ENCODE data around the gene CCDC142.

The CCDC142 gene

DNA sequence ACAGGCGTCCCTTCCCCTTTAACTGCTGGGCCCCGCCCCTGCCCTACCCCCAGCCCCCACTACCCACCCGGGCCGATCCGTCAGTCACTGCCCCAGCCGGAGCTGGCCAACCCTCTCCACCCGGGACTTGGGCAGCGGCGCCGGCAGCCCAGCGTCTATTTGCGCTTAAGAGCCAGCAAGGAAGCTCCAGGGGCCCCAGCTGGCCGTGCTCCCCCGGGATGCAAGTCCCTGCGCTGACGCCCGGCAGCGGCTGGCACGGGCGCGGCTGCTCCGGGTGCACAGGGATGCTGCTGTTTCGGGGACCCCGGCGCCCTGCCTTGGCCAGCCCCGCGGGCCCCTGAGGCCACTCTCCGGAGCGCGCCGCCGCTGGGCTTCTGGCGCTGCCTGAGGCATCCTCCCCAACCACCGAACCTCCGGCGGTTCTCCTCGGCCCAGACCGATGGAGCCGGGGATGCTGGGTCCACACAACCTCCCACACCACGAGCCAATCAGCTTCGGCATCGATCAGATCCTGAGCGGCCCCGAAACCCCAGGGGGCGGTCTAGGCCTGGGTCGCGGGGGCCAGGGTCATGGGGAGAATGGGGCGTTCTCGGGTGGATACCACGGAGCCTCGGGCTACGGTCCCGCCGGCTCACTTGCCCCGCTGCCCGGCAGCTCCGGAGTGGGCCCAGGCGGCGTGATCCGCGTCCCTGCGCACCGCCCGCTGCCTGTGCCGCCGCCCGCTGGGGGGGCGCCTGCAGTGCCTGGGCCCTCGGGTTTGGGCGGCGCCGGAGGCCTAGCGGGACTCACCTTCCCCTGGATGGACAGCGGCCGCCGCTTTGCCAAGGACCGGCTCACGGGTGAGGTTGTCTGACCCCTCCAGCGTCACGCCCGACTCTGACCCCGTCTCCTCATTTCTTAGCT, 31.8 kb upstream of the CCDC142 start, which contains the start of gene TLX2:
Gene TLX2 (plus strand): TSS at position 83 of the 903 bp plus-strand sequence. CDS start 357 bp downstream, at position 440.
- in situ Hi-C loops (cut with MboI; ENCODE audit: low sequenced_read_pairs): no loop called here

DNA sequence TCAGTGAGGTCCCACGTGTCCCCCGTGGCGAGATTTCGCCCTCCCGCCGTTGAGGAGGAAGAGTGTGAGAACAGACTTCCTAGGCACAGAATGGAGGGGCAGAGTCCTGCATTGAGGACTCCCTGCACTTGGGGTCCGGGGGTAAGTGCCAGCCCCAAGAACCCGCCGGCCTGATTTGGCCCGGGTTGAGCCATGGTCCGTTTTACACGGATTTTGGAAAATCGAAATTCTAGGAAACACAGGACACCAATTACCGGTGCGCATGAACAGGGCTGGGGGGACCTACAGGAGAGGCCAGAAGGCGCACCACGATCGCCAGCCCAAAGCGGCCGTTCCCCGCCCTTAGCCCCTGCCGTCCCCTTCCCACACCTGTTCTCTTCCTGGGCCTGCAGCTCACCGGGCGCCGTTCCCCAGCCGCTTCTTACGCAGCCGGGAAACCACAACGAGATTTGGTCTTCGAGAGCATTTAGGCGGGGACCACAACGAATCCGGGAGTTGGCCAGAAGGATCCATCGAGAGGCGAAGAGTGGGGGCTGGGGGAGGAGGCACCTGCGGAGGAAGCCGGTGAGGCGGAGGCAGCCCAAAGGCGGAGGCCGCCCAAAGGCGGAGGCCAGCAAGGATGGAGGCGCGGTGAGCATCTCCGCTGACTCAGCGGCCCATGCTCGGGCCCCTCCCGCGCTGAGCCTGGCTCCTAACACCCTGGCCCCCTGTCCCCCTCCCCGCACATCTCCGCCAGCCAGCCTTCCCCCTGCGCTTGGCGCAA, 31.0 kb upstream of the CCDC142 start:
- in situ Hi-C loops (cut with MboI; ENCODE audit: low sequenced_read_pairs): no loop called here

DNA sequence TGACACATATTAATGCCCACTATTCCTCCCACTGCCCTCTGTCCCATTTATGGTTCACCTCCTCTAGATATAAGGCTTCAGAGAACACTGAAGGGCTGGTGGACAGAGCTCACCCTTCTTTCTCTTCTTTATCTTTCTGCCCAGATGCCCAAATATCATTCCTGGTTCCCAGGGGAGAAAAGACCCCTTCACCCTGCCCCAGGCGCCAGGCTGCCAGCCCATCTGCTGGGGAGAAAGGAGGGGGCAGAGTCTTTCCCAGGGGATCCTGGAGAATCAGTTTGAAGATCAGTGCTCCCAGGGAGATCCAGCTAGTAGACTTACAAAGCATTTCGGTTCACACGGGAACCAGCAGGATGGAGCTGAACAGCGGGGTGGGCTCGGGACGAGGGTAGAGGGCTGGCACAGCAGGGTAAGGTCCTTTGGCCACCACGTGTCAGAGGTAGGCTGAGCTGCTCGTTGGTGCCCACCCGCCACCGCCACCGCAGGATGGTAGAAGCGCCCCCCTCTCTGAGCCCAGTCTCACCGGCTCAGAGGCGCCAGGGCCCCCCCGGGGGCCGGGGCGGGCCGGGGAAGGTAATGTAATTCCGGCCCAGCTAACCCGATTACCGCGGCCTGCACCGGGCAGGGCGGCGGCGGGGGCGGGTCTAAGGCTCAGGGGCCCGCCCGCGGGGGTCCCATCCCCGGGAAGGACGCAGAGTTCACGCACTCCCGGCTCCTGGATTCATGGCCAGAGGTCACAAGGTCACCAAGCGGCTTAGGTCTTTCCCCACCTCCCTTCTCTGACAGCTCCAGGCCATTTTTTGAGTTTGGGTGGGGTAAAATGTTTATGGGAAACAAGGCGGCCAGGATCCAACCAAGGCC, 30.2 kb upstream of the CCDC142 start:
- in situ Hi-C loops (cut with MboI; ENCODE audit: low sequenced_read_pairs): no loop called here

DNA sequence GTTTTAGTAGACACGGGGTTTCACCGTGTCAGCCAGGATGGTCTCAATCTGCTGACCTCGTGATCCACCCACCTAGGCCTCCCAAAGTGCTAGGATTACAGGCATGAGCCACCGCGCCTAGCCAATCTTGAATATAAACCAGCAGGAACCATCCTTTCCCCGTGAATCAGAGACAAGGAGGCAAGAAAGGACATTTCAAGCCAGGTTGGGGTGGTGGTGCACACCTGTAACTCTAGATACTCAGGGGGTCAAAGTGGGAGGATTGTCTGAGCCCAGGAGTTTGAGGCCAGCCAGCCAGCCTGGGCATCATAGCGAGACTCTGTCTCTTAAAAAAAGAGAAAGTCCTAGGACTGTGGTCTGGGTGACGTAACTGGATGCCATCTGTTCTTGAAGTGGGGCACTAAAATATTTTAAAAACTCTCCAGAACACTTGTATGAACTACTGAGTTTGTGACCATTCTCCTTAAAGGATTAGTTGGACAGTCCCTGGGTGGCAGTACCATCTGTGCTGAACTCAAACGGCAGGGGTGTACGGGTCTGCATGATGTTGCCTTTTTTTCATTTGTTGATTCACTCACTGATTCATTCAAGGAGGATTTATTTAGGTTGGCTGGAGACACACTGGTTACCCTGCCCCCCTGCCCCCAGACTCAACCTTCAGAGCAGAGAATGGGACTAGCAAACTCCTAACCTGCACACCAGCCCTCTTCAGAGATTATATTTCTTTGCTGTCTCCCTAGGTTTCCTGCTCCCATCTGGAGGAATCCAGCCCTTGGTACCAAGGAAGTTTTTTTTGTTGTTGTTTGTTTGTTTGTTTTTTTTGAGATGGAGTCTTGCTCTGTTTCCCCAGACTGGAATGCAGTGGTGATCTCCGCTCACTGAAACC, 28.5 kb upstream of the CCDC142 start:
- in situ Hi-C loops (cut with MboI; ENCODE audit: low sequenced_read_pairs): no loop called here

DNA sequence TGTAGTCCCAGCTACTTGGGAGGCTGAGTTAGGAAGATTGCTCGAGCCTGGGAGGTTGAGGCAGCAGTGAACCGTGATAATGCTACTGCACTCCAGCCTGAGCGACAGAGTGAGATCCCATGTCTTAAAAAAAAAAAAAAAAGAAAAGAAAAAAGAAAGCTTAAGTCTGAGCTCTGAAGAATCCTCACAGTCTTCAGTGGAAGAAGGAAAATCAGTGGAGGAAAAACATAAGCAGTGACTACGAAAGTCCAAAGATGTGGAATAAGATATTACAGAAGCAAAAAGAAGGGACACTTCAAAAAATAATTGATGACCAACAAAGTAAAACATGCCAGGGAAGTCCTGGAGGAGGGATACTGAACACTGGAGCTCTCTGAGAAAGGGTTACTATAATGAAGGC, 27.5 kb upstream of the CCDC142 start:
- in situ Hi-C loops (cut with MboI; ENCODE audit: low sequenced_read_pairs): no loop called here

DNA sequence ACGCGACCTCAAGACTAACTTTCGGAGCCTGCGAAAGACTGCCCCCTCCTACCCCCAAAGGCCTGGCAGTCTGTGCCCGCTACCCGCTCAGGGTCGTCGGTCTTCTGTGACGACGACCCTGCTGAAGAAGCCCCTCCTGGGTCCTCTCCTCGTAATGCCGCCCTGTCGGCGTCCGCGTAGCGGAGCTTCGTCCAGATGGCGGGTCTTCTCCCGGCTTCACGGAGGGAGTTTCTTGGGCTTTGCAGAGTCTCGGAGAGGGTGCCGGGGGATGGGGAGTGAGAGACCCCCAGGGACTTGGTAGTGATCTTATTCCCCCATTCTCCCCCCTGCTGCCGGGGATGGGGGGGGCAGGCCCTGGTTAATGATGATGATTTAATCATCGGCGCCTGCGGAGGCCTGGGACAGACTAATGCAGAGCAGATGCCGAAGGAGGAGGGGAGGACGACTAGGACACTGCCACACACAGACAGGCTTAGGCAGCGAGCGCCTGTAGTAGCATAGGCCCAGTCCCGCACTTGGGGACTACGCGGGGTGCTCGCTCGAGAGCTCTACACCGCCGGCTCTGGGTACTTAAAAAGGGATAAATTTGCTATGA, 25.2 kb upstream of the CCDC142 start:
- in situ Hi-C loops (cut with MboI; ENCODE audit: low sequenced_read_pairs): no loop called here

DNA sequence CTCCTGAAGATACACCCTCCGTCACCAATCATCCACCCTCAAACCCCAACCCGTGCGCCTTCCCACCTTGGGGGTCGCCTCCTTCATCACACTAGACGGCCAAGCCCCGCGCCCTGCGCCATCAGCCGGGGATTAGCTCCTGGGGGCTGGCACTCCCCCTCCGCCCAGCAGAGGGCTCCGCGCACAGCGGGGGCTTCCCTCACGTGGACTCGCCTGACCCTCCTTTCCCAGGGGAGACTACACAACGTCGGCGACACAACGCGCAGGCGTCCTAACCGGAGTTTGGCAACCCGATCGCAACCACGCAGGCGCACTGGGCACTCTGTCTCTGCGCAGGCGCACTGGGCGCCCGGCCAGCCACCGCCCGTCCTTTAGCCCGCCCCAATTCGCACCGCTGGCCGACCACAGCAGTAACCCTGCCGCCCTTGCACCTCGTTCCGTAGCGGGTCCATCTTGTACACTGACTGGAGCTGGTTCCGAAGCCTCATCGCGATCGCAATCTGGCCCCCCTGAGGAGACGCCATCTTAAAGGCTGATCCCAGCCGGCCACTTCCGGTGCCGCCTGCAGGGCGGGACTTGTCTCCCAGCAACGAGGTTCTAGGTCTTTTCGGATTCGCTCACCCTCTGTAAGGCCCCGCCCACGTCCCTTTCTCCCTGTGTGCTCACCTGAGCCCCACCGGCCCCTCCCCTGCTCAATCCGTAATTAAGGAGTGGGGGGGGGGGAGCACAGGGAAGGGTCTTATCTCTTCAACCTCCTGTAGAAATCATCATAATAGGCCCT, 24.5 kb upstream of the CCDC142 start, which contains the start of gene PCGF1:
Gene PCGF1 (minus strand): TSS at position 551 of the 781 bp plus-strand sequence. CDS start 27 bp downstream, at position 524.
- in situ Hi-C loops (cut with MboI; ENCODE audit: low sequenced_read_pairs): no loop called here

DNA sequence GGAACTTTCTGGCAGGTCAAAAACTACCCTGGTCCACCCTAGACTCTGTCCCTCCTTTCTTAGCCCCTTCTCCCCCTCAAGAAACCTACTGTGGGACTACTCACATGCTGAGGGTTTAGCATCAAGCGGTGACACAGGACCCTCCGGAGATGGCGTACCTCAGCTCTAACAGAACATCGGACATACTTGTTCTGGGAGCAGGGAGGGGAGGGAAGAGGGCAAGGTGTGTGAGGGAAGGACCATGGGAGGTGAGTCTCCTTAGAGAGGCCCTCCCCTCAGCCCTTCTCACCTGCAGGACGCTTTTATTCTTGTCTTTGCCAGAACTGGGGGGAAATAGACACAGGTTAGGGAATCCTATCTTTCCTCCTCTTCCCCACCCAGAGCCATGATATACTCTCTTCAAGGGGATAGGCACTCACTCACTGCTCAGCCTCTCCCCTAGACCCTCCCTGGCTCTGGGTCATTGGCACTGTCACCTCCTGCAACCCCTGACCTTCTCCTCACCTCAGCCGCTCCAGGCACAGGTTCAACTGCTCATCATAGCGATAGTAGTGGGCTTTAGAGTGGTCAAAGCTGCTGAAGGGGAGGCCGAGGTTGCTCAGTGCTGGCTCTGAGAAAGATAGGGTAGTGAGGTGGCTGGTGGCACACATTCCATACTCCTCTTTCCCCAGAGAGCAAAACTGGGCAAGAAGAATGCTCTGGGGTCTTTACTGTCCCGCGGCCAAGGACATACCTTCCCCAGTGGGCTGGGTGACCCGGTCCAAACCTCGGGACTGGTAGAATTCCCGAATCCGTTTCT, 22.8 kb upstream of the CCDC142 start:
- in situ Hi-C loops (cut with MboI; ENCODE audit: low sequenced_read_pairs): no loop called here

DNA sequence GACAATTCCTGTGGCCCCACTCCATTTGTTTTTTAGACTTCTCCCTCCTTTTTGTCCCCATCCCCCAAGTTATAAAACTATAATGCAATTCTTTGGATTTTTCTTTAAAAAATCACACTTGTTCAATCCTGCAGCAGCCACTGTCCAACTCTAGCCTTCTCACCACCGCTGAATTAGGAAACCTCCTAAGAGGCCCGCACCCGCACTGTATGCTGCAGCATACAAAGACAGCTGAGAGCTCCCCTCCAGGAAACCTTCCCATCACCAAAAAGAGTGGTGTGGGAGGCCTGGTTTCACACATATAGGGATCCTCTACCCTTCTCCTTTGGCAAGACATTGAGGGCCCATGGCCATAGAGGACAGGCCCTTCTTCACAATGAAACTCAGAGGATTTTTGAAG, 21.8 kb upstream of the CCDC142 start:
- in situ Hi-C loops (cut with MboI; ENCODE audit: low sequenced_read_pairs): no loop called here

DNA sequence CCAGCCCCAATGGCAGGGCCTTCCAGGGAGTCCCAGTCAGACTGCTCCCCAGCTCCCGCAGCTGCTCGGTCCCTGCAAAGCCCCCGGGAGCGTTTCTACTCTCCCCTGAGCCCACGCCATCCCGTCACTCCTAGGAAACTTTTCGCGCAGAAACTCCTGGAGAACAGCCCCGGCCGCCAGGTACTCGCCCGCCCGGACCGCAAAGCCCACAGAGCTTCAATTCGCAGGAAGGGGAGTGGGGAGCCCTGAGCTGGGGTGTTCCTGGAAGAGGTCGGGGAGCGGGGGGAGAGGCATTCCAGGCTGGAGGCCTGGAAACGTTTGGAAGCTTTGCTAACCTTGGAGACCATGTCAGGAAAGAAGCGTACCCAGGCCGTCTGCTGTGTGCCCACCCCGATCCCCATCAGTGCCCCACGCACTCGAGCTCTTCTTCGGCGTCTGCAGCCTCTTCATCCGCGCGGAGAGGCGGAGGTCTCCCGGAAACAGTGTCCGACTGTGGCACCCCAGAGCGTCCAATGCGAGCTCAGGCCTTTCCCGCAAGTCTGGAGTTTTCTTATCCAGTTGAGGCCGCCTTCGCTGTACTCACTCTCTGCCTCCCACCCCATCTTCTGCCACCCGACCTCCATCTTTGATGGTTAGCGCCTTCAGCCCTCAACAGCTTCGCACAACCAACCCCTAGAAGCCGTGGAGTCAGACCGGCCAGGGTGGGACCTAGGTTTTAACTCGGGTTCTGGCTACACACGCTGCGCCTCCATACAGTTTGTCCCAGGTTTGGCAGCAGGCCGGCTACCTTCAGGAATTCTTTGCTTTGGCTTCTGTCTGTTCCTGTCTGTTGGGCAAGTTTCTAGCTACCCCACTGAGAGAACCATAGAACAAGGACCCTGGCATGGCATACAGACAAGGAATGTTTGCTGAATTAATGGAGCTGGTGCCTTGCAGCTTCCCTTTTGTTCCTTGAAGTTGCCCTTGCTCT, 21.0 kb upstream of the CCDC142 start:
- in situ Hi-C loops (cut with MboI; ENCODE audit: low sequenced_read_pairs): no loop called here

DNA sequence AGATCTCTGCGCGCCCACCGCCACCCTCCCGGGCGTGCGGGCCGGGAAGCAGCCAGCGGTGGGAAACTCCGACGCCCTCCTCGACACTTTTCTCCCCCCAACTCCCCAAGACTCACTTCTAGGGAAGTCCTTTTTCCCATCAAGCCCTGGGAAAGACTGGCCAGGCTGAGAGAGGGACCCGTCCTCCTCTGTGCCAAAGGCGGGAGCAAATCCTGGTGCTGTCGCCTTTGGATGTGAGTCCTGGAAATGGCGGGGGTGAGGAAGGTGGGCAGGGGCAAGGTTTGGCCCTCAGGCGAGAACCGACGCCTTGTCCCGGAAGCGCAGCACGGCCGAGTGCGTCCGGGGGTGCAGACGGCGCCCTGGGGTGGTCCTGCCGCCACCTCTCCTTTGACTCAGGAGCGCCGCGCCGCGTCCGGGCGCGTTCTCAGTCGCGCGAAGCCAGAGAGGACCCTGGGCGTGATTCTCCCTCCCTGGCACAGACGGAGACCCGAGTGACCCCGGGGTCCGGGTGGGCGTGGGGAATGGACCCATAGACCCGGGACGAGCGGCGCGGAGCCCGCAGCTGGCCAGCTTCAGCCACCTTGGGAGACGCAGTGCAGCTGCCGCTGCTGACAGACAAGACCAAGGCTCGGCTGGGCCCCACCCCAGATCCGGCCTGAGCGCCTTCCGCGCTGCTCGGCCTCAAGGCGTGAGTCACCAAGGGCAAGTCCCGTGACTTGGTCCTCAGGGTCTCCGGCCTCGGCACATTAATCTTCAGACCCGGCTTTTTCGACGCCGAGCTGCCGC, 20.1 kb upstream of the CCDC142 start:
- in situ Hi-C loops (cut with MboI; ENCODE audit: low sequenced_read_pairs): no loop called here

DNA sequence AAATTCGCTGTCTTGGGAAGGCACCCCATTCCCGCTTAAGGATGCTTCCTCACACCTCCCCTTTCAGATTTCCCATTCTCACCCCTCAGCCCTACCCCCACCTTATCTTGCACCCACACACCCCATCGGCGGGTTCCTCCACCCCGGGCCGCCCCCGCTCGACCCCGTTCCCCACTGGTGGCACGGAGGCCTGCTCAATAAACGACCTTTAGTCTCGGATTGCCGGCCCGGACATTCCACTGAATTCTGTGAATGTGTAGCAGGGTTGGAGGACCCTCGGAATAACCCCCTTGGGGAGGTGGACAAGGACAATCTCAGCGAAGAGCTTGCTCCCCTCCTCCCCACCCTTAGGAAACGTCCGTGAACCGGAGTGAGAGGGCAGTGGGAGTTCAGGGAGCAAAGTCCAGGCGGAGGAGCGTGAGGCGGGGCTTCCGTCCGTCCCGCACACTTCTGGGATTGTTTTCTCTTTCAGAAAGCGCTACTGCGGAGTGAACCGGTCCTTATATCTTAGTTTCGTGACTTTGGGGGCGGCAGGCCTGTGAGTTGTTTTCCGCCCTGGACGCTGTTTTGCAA, 19.4 kb upstream of the CCDC142 start:
- in situ Hi-C loops (cut with MboI; ENCODE audit: low sequenced_read_pairs): no loop called here

DNA sequence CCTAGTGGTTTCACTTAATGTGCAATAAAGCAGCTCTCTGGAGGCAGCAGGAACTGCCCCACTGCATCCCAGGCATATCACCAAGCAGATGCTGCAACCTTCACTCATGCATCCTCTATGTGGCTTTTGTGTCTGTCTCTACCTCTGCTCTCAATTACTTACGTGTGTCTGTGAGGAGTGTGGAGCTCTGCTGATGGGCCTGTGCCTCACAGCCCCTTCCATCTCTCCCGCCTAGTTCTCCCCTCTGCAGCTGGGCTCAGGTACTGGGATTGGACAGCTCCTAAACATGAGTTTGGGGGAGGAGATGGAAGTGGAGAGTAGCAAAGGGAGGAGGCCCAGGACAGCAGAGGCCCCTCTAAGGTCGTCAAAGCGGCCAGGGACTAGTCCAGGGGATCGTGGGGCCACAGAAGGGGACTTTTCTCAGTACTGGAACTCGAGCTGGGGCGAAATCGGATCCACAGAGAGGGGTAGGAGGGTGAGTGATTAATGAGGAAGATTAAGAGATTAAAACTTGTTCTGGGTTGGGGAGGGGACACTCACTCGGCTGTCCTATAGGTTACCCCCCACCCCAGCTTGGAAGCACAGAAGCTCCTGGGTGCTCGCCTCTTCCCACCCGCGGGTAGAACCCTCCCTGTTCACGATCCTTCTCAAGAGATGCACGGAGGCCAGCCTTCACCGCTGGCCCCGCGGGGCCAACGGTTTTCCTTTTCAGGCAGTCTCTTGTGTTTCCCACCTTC, 18.7 kb upstream of the CCDC142 start:
- in situ Hi-C loops (cut with MboI; ENCODE audit: low sequenced_read_pairs): no loop called here

DNA sequence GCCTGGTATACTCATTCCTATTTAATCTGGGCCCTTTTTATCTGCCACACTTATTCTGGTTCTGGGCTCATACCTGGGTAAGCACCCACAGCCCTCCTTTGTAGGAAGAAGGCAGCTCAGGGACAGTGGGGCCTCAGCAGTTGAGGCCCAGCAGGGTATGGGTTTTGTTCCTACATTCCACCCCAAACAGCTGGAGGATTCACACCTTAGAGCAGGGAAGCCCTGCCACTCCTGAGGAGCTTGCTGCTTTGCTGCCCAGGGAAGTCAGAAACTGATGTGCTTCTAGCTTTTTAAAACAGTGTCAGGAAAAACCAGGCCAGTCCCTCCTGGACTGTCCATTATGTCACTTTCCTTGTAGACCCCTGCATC, 17.8 kb upstream of the CCDC142 start:
- in situ Hi-C loops (cut with MboI; ENCODE audit: low sequenced_read_pairs): no loop called here

DNA sequence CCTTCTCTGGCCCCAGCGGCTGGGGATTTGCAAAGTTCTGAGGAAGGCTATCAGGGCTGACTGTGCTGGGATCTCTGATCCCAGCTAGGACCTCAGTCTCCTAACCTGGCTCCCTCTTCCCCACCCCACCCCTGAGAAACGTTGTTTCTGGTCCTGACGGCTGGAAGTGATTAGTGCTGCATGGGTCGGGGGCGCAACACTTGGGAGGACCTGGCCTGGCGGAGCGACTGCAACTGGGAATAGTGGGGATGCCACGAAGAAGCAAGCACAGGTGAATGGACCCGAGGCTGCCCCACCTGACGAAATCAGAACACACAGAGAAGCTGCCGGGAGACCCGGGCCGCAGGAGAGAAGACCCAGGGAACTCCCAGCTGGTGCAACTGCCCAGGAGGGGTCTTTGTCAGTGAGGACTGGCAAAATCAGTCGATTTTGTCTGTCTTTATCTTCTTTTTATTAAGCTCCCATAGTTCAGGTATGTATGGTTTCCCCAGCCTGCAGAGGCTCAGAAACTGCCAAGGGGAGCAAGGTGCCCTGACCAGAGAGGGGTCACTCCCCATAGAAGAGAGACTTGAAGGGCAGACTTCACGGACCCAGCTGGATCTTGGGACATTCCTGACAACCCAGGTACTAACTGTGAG, 17.3 kb upstream of the CCDC142 start:
- in situ Hi-C loops (cut with MboI; ENCODE audit: low sequenced_read_pairs): no loop called here

Measured in HL-60/S4 treated with retinoic acid at 250 ng/mL for 4 days and 3 days (cell line).